ENCODE data around the gene FSTL1.

Gene FSTL1

GRCh38 chr3:120468635-120469295, 18.0 kb upstream of the FSTL1 start:
- DNase-seq: no peak

- no peak for DNase-seq
Observed at GRCh38 chr3:120462409-120462959, 11.7 kb upstream of the FSTL1 start.

DNA sequence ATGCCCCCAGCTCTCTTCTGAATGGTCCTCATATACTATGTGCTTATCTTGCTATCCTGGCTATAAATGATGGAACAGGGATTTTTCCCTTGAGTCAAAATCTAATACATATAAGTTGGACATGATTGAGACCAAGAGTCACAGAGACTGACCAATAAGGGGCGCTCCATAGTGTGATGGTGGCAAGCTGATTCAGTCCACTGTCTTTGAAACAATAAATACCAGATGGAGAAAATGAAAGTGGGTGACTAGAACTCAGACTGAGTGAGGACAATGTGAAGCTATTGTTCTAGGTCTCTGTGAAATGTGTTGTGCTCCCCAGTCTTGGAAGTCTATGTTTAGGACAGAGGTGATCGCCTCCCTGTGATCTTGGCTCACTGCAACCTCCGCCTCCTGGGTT, 10.6 kb upstream of the FSTL1 start:
- no peak for DNase-seq

DNA sequence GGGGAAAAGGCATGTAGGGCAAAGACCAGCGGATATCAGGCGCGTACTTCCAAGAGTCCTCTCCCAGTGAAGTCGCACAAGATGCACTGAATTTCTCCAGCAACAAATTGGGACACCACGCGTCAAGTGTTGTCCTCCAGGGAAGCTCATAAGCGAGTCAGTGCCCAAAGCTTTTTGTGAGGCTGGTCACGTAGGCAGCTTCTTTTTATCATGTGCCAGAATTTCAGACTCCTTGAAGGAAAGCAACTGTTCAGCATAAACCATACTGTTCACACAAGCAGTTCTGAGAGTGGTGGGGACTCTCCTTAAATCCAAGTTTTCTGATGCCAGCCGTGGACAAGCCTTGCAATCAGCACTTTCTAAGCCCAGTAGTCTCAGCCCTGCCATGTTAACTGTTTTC, 10.1 kb upstream of the FSTL1 start:
- no peak for DNase-seq

DNA sequence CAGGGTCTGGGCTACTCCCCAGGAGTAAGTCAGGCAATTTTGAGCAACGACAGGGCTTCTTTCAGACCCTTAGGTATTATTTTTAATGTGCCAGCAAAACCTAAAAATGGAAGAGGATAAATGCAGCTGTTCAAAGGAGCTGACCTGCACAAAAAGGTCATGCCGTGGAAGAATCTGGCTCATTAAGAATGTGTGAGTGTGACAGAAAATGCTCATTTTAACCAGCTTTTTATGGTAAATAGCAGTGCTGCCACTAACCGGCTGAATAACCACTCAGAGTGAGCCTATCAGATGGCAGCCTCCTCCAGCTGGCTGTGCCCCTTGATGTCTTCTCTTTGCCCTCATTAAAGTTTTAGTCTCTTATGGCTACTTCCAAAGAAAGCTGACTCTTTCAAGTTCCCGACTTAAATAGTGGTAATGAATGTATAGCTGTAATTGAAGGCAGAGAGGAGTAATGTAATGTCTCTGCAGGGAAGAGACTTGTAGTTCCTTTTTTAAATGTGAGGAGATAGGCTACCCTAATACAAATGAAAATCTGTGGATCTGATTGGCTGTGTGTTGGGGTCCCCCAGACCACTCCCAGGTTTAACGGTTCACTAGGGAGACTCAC, 9.5 kb upstream of the FSTL1 start:
- no peak for DNase-seq

DNA sequence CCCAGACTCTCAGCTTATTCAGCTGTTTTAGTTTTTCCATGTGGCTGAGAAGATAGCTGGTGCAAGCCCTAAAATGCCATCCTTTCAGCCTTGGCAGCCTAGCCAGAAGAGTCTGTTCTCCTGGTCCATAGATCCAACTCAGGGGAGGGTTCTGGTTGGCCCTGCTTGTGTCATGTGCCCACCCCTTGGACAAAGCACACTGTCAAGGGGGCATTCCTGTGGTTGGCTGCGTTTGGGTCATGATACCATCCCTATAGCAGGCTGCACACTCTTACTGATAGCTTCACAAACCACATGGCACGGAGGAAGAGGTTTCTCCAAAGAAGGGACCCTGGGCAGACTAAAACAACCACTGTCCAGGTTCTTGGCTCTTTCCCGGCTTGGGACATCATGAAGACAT, 8.4 kb upstream of the FSTL1 start:
- no peak for DNase-seq

DNA sequence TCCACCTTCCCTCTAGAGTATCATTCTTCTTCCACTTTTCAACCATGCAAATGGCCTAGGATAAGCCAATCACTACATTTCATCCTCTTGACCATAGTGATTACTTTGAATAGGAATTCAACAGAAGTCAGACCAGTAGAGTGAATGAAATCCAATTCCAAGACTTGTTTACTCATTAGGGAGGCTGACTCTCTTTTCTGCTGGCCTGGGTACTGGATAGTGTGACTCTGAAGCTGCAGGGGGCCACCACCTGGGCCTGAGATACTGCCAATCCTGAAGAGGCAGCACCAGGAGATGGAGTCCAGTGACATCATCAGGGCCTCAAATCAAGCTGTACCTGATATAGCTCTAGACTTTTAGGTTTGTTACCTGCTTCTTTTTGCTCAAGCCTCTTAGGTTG, 7.0 kb upstream of the FSTL1 start:
- DNase-seq: no peak

GRCh38 chr3:120454076-120454689, 3.4 kb upstream of the FSTL1 start:
- no peak for DNase-seq

DNA sequence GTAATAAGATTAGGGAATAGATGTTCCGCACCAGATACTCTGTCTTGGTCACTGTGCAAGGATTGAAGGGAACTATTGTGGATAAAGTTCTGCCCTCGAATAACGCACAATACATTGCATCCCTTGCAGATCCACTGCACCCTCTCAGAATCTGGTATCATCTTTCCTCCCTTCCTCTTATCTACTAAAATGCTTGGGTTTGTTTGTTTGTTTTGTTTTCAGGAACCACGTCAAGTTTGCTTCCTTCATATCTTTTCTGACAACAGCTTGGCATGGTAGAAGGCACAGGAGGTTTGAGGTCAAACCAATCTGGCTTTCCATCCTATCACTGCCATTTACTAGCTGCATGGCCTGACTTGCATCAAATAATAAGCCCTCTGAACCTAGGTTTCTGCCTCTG, 2.0 kb upstream of the FSTL1 start:
- DNase-seq: no peak

GRCh38 chr3:120451806-120452205, 1.0 kb upstream of the FSTL1 start:
- no peak for DNase-seq

DNA sequence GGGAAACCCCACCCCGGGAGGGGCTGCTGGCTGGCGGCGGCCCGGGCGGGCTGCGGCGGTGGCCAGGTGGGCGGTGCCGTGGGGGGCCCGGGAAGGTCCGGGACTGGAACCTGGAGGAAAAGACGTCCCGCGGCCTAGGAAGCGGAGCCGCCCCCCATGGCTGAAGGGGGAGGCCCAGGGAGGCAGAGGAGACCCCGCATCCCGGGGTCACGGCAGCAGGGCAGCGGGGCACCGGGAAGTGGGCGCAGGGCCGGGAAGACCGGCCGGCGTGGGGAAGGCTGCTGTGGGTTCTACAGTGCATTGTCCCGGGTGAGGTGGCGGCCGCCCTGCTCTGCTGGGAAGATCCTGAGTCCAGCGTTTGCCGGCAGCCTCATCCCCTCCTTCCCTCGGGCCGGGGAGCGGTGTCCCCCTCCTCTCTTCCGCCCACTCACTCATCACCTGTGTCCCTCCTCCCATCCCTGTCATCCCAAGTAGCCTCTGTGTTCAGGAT, 525 bp upstream of the FSTL1 start:
- DNase-seq: no peak

GRCh38 chr3:120449701-120450599, 842 bp downstream of the FSTL1 start:
- no peak for DNase-seq

- DNase-seq: no peak
Observed at GRCh38 chr3:120449251-120449650, 1.5 kb downstream of the FSTL1 start.

DNA sequence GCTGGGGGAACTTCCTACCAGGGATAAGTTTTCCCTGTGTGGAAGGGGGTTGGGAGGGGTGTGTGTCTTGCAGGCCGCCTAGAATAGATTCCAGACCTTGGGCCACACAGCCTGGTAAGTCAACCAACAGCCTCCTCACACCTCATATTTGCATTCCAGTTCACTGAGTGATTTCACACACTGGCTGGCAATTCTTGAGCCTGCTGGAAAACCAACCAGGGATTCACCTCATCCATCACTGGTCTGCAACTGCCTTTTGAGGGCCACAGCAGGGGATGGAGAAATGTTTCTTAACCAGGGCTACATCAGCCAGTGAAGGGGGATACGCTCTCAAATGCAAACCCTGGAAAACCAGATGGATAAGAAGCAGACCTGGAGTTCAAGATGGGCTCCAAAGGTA, 2.0 kb downstream of the FSTL1 start:
- no peak for DNase-seq

- DNase-seq: no peak
Observed at GRCh38 chr3:120446891-120447668, 3.7 kb downstream of the FSTL1 start.

DNA sequence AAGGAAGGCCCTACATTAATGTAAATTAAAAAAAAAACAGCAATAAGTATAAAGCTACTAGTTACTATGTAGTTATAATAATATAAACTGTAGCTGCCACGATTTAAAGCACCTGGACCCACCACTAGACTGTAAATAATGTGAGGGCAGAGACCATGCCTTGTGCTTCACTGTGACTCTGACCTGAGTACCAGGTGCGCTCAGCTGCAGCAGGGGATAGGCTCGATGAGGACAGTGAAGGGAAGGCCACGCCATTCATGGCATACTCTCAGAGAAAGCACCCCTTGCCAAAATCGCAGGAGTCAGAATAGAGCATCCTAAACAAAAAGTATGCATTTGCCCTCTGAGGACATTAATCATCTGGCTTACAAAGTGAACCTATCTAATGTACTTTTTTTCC, 5.1 kb downstream of the FSTL1 start:
- DNase-seq: no peak

DNA sequence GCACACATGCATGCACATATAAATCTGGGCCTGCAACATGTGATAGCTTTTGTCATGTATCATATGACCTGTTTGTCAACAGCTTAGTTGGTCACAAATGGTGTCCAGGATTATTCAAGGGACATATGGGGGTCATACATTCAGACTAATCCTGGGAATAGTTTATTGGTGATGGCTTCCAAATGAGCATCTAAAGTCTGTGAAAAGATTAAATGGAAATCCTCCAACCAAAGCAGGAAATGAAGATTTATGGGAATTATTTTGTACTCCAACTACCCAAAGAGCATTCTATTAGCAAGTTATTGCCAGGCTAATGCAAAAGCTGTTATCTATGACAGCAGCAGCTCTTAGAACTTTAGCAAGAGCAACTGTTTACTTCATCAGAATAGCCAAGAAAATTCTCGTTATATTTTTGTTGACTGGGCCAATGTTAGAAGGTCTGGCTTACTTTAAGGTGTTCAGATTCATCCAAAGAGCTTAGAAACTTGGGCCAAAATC, 7.1 kb downstream of the FSTL1 start:
- no peak for DNase-seq

GRCh38 chr3:120442975-120443517, 7.7 kb downstream of the FSTL1 start:
- no peak for DNase-seq

DNA sequence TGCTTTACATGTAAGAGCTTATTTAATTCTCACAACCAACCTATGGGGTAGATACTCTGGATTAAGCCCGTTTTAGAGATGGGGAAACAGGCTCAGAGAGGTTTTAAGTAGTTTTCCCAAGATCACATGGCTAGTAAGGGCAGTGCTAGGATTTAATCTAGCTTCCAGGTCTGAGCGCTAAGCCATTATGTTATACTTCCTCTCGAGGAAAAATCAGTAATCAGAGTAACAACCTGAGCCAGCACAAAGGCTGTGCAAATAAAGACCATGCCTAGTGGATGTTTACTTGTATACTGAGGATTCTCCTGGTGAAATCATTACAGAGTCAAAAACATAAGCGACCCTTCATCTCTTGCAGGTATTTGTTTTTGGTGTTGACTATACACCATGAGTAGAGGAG, 9.0 kb downstream of the FSTL1 start:
- no peak for DNase-seq

DNA sequence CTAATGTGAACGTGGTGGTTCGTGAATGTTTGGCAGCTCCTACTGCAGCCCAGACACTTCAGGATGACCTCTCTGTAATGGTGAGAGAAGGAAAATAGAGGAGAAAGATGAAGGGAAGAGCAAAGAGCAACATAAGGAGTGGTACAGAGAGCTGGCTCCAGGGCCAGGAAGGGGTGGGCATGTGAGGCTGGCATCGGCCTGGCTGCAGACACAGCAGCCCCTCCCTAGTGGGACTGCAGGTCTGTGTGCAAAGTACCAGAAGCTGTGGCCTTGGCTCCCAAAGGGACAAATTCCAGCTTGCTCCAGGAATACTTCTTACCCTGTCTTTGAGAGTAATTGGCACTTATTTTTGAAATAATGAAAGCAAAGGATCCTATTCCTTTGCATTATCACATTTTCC, 10.0 kb downstream of the FSTL1 start:
- no peak for DNase-seq

DNA sequence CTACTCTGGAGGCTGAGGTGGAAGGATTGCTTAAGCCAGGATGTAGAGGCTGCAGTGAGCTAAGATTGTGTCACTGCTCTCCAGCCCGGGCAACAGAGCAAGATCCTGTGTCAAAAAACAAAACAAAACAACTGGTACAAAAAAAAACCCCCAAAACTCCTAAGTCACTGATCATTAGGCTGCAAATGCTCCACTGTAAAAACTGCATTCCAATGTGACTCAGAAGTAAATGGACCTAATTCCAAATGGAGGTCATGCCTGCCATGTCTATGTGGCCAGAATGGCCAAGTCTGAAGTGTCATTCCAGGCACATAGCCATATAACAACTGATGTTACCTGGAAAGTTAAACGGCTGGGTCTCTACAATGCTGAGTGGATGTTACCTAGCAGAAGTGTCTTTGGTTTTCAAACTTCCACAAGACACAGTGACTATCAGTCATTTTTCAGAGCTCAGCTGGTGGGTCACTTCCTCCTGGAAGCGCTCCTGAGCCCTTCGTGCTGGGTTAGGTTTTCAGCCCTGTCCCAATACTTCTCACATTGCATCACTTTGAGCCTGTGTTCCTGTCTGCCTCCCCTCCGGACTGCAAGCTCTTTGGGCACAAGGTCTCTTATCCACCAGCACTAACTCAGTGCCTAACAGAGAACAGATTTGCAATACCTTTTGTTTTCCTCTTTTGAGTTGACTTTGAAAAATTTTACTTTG, 10.6 kb downstream of the FSTL1 start:
- no peak for DNase-seq

Data from T-helper 1 cell (primary cell).